GM19328 (cell line): ENCODE results near the gene RPRD1B.

Experiments used
- ATAC-seq: cut with Tn5 transposase; IDR thresholded peaks from one replicate; pipeline ENCODE4 v1.9.1; 2021; ENCODE audit warnings: mild to moderate bottlenecking, moderate library complexity; ENCODE audit not compliant: unreplicated experiment

The RPRD1B gene

GRCh38 chr20:38116409-38117165 is 83.0 kb downstream of the RPRD1B start:
- ATAC-seq: no peak

- ATAC-seq: no peak
Observed at GRCh38 chr20:38117205-38117604, 83.7 kb downstream of the RPRD1B start.

DNA sequence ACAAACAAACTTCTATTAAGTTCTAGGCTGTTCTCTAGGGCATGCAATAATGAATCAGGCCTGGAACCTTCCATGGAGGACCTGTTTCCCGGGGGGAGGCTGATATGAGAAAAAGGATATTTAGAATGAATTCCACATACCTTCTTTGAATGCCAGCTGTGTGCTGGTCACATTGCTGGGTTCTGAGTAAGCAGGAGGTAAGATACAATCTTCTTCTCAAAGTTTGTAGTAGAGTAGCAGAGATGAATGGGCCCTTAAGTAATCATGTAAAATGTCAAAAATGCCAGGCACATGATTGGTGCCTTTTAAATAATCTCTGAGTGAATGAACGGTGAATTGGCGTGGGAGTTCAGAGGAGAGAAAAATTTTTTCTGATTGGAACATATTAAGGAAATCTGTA is 84.1 kb downstream of the RPRD1B start:
- ATAC-seq: no peak

DNA sequence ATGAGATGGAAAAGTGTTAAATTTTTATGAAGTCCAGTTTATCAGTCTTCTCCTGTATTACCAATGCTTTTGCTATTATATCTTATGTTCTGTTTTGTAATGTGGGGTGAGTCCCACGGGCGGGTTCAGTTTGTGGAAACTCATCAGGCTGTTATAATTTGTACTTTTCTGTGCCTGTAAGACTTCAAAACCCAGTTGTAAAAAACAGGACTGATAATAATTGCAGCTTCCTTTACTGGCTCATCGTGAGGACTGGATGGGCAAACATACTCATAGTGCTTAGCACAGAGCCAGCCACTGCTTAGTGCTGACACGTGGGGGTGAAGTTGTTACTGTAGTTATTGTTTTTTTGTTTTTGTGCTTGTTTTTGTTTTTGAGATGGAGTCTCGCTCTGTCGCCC is 85.9 kb downstream of the RPRD1B start:
- no peak for ATAC-seq

DNA sequence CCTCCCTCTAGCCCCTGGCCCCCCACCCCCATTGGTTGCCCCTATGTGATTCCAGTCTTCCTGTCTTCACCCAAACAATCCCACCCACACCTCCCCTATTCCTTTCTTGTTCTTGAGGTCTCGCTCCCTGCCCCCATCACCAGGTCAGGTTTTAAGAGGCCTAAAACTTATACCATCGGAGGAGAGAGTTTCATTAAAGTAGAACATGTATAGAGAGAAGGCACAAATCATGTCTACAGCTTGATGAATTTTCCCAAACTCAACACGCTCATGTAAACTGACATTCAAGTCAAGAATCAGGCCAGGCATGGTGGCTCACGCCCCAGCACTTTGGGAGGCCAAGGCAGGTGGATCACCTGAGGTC is 87.1 kb downstream of the RPRD1B start:
- no peak for ATAC-seq

GRCh38 chr20:38121741-38122140 is 88.2 kb downstream of the RPRD1B start:
- ATAC-seq: no peak

- no peak for ATAC-seq
Observed at GRCh38 chr20:38123021-38123587, 89.6 kb downstream of the RPRD1B start.

DNA sequence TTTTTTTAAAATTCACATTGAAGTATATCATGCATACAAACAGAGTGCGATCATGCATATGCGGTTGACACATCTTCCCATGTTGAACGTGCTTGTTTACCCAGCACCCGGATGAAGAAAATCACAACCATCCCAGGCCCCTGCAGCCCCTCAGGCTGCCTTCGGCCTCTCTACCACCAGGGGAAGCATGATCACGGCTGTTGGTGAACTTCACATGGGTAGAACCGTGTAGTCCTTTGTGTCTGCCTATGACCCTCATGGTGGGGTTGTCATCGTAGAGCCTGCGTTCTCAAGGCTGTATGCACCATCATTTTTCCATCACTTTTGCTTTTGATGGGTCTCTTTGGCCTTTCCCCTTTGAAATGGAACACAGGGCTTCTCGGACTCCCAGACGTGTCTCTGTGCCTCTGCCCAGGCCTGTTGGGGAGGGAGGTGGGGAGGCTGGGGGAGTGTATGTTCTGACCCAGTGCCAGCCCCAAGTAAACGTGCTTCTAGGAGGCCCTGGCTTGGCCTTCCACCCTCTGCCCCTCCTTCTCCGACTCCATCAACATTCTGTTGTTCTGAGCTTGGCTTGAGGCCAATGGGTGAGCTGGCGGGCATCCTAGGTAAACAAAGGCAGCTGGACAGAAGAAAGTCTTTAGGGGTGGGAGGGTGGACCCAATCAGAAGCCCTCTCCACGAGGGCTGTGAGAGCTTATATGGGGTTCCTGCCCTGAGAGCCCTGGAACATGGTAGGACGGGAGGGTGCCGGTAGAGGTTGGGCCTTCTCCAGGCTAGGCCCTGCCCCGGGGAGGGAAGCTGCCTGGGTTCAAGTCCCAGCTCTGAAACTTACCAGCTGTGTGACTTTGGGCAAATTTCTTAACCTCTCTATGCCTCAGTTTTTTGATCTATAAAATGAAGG is 91.9 kb downstream of the RPRD1B start:
- ATAC-seq: no peak

- ATAC-seq: no peak
Observed at GRCh38 chr20:38126146-38126921, 92.8 kb downstream of the RPRD1B start.

- ATAC-seq: no peak
Observed at GRCh38 chr20:38126932-38127621, 93.5 kb downstream of the RPRD1B start.

DNA sequence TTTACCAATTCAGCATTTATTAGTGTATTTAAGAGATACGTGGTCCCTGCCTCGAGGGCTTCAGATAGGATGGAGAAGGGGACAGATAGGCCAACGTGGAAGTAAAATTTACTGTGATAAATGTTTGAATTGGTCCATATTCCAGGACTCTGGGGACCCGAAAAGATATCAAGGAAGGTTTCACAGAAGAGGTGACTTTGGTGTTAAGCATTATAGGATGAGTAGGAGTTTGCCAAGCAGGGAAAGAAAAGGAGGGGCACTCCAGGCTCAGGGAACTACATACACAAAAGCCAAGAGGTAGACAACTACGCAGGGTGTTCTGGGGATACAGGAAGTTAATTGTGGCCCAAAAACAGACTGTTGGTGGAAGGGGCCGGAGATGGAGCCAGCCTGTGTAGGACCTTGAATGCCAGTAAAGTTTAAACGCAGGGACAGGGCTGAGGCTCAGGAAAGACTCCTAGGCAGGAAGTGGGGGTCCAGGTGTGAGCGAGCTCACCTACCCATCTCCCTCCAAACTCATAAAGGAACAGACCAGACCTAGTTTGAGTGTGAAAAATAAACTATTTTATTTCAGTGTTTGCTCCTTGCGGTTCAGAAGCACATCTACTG is 94.5 kb downstream of the RPRD1B start:
- no peak for ATAC-seq

- no peak for ATAC-seq
Observed at GRCh38 chr20:38128691-38129090, 95.1 kb downstream of the RPRD1B start.

GRCh38 chr20:38129248-38129865 is 95.8 kb downstream of the RPRD1B start:
- no peak for ATAC-seq

- ATAC-seq: no peak
Observed at GRCh38 chr20:38129893-38130609, 96.5 kb downstream of the RPRD1B start.

- no peak for ATAC-seq
Observed at GRCh38 chr20:38130687-38131587, 97.4 kb downstream of the RPRD1B start.

DNA sequence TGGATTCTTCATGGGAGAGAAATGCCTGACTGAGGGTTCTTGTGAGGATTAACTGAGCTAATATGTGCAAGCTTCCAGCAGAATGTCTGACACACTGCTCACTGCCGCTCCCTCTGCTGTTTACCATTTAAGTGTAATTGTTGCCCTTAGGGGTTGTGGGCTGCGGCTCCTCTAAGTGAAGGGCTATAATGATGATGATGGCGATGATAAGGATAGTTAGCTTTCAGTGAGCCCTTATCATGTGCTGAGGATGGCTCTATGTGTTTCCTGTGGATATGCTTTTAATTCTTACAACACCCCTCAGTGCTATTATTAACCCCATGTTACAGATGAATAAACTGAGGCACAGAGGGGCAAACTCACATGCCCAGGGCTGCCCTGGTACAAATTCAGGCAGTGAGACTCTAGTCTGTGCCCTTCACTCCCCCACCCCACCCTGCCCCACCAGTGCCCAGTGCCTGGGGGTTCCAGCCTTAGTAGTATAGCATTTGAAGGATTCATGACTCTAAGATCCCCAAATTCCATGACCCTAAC is 98.1 kb downstream of the RPRD1B start:
- no peak for ATAC-seq

DNA sequence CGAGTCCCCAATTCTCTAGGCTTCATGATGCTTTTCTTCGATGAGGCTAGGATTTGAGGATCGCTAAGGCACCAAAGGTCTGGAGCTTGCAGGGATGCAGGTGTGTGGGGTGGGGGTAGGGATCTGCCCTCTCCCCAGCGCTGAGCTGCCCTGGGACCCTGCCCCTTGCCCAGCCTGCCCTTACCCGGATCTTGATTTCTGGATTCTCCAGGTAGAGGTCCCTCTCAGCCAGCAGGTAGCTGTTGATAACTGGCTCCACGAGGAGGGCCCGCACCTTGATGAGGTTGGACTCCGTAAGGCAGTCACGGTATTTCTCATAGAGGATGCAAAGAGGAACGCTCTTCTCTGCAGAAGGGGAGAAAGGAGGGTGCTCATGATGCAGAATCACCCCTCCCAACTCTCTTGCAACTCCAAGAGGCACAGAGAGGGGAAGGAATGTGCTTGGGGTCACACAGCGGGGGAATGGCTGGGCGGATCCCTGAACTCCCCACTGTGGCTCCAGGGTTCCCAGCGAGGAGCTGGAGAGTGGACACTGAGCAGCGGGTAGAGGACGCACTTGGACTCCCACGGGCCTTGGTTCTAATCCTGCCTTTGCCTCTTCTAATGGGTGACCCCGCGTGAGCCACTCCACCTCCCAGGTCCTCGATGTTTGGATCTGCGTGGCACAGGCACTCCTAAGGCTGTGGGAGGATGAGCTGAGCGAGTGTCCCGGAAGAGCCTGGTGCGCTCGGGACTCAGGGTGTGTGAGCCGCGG is 98.8 kb downstream of the RPRD1B start:
- ATAC-seq: no peak
